CD14-positive monocyte (primary cell): ENCODE data around the gene F8. TPM values are rescaled to one million over a fixed set of nuclear protein-coding genes. Genes with fewer than 3 reads are reported as not detected.

Source experiments
- DNase-seq, 3 donors: peaks; one replicate each; pipeline ENCODE4 v3.0.0-alpha.2; 2011 to 2022
- H2AFZ ChIP-seq: 2 replicates; pipeline ENCODE4 v1.6.0; 2012; ENCODE audit warnings: mild to moderate bottlenecking, low read depth, low read length, inconsistent platforms; ENCODE audit not compliant: insufficient read depth, poor library complexity, severe bottlenecking
- H3K27ac ChIP-seq, 2 donors: 1 replicate in 1 of 2; 2 replicates in 1 of 2; pipeline ENCODE4 v1.5.1; 2012 to 2013; ENCODE audit warnings: low read length in 2 of 2, control low read depth in 1 of 2, inconsistent platforms in 1 of 2, low read depth in 1 of 2, mild to moderate bottlenecking in 1 of 2
- H3K27me3 ChIP-seq, 2 donors: one replicate each; pipeline versions ENCODE4 v1.6.0 to v1.6.1; 2011 to 2013; ENCODE audit warnings: low read length in 2 of 2; ENCODE audit not compliant: control insufficient read depth in 2 of 2, insufficient read depth in 2 of 2
- H3K36me3 ChIP-seq, 2 donors: replicated peaks in 1 of 2; 1 replicate in 1 of 2; 2 replicates in 1 of 2; pipeline versions ENCODE4 v1.5.1 to v1.6.1; 2012 to 2013; ENCODE audit warnings: low read length in 2 of 2, control low read depth in 1 of 2, inconsistent platforms in 1 of 2, mild to moderate bottlenecking in 1 of 2; ENCODE audit not compliant: insufficient read depth in 2 of 2, control insufficient read depth in 1 of 2
- H3K4me1 ChIP-seq, 2 donors: 1 replicate in 1 of 2; 2 replicates in 1 of 2; pipeline versions ENCODE4 v1.5.1 to v1.6.1; 2012 to 2013; ENCODE audit warnings: low read length in 2 of 2, control low read depth in 1 of 2, inconsistent platforms in 1 of 2, mild to moderate bottlenecking in 1 of 2, moderate library complexity in 1 of 2; ENCODE audit not compliant: insufficient read depth in 2 of 2, control insufficient read depth in 1 of 2
- H3K4me2 ChIP-seq: replicated peaks from 2 replicates; pipeline ENCODE3; 2012; ENCODE audit warnings: low read length, moderate library complexity, mild to moderate bottlenecking; ENCODE audit not compliant: poor library complexity, severe bottlenecking; ENCODE audit errors: extremely low read depth
- H3K4me3 ChIP-seq, 3 experiments: fragments of 200-600 bp in 1 of 3; sonication (generic) in 1 of 3; replicated peaks in 1 of 3; 1 replicate in 2 of 3; 2 replicates in 1 of 3; pipeline ENCODE4 v1.5.1; 2011 to 2013; ENCODE audit warnings: low read length in 3 of 3, mild to moderate bottlenecking in 3 of 3, control low read depth in 2 of 3, low read depth in 2 of 3, inconsistent platforms in 1 of 3, moderate library complexity in 1 of 3
- H3K79me2 ChIP-seq: 2 replicates; pipeline ENCODE4 v1.6.0; 2012; ENCODE audit warnings: mild to moderate bottlenecking, control low read depth, inconsistent platforms, low read length, moderate library complexity; ENCODE audit not compliant: insufficient read depth
- H3K9ac ChIP-seq: 2 replicates; pipeline ENCODE4 v1.6.0; 2017; ENCODE audit warnings: low read length, mild to moderate bottlenecking; ENCODE audit not compliant: insufficient read depth, poor library complexity, severe bottlenecking
- H3K9me3 ChIP-seq, 2 donors: replicated peaks in 1 of 2; 1 replicate in 1 of 2; 2 replicates in 1 of 2; pipeline versions ENCODE4 v1.5.1 to v1.6.1; 2012 to 2013; ENCODE audit warnings: low read length in 2 of 2, control low read depth in 1 of 2; ENCODE audit not compliant: control insufficient read depth in 1 of 2, insufficient read depth in 1 of 2
- H4K20me1 ChIP-seq: 2 replicates; pipeline ENCODE4 v1.6.0; 2012; ENCODE audit warnings: mild to moderate bottlenecking, low read length, control low read depth, moderate library complexity; ENCODE audit not compliant: insufficient read depth
- H3K27ac Mint-ChIP-seq, 7 donors: one replicate each; pipeline ENCODE4 v1.8.0; 2020; ENCODE audit warnings: mild to moderate bottlenecking in 7 of 7, mixed read lengths in 7 of 7, moderate library complexity in 6 of 7, inconsistent platforms in 2 of 7
- H3K27me3 Mint-ChIP-seq, 3 donors: one replicate each; pipeline ENCODE4 v1.8.0; 2021 to 2022; ENCODE audit warnings: low read depth in 3 of 3, mild to moderate bottlenecking in 3 of 3, mixed read lengths in 3 of 3, moderate library complexity in 3 of 3, inconsistent platforms in 1 of 3
- H3K36me3 Mint-ChIP-seq, 2 donors: one replicate each; pipeline ENCODE4 v1.8.0; 2020; ENCODE audit warnings: mixed read lengths in 2 of 2, inconsistent platforms in 1 of 2, mild to moderate bottlenecking in 1 of 2
- H3K4me1 Mint-ChIP-seq: one replicate; pipeline ENCODE4 v1.8.0; 2020; ENCODE audit warnings: mild to moderate bottlenecking, mixed read lengths
- H3K4me3 Mint-ChIP-seq, 2 donors: one replicate each; pipeline ENCODE4 v1.8.0; 2020; ENCODE audit warnings: mild to moderate bottlenecking in 2 of 2, mixed read lengths in 2 of 2, moderate library complexity in 1 of 2
- H3K9me3 Mint-ChIP-seq, 7 donors: one replicate each; pipeline ENCODE4 v1.8.0; 2020 to 2022; ENCODE audit warnings: mixed read lengths in 7 of 7, mild to moderate bottlenecking in 6 of 7, moderate library complexity in 6 of 7, inconsistent platforms in 2 of 7
- CTCF ChIP-seq: fragments of 200-600 bp; IDR thresholded peaks from one replicate; pipeline ENCODE4 v1.8.0; 2022; ENCODE audit warnings: antibody characterized with exemption, mild to moderate bottlenecking
- WGBS: methylation state at CpG from one replicate; pipeline ENCODE4 v1.1.5; 2013; ENCODE audit warnings: missing lambda C conversion rate; ENCODE audit not compliant: insufficient coverage; 5-methylcytosine and 5-hydroxymethylcytosine counted together
- intact Hi-C, 2 donors: fragments of 100-400 bp; cut with micrococcal nuclease; formaldehyde crosslinking; loops; one replicate each; pipeline versions ENCODE4 v1.15.0 to v1.15.1; 2023
- polyA plus RNA-seq, 3 donors: library from polyadenylated mRNA; depleted of rRNA in 1 of 3; unstranded in 2 of 3; stranded (reverse) in 1 of 3; fragments of 300-500 nt in 2 of 3; fragments of >200 nt in 1 of 3; fragmentation: Illumina TruSeq in 2 of 3; gene quantifications; 1 replicate in 2 of 3; 2 replicates in 1 of 3; pipeline ENCODE4 v1.2.3, GENCODE V29; 2012 to 2021

F8 gene
- polyA plus RNA-seq, 3 donors: 1.5 to 4.5 (median 4.3) TPM

- intact Hi-C loops: loop anchor here (2.0 to 10.0 kb wide), 2 partner anchors 72 to 76 kb away; no protein-coding TSS in a partner anchor
- Histone ChIP-seq H3K4me3 (no peak overlapping the region), H3K27me3 (no peaks in the 10 kb centered on the region), H3K9ac (no peak overlapping the region), H3K4me1 (peaks cover 6% of the 10 kb centered on the region in 2 donors), H3K9me3 (no peaks in the 10 kb centered on the region), H3K36me3 (peaks cover 28 to 50% of the 10 kb centered on the region in 2 donors), H4K20me1 (no peaks in the 10 kb centered on the region), H3K79me2 (no peaks in the 10 kb centered on the region), H2AFZ (no peak overlapping the region), H3K4me2 (no peak overlapping the region), H3K27ac (no peak overlapping the region)
- H3K27ac Mint-ChIP-seq: no peak overlapping the region
- WGBS: no CpG with 5 or more reads among the region's 1 CpG
- no peak for DNase-seq
- H3K9me3 Mint-ChIP-seq: no peaks in the 10 kb centered on the region
- TF ChIP-seq CTCF: no peak
- no peaks in the 10 kb centered on the region for H3K27me3 Mint-ChIP-seq
- H3K4me3 Mint-ChIP-seq: no peak overlapping the region
- peaks cover 30 to 42% of the 10 kb centered on the region in 2 donors for H3K36me3 Mint-ChIP-seq
- peaks cover 10% of the 10 kb centered on the region for H3K4me1 Mint-ChIP-seq
Measured at GRCh38 chrX:155056471-155056870, 33.9 kb upstream of the F8 start.

DNA sequence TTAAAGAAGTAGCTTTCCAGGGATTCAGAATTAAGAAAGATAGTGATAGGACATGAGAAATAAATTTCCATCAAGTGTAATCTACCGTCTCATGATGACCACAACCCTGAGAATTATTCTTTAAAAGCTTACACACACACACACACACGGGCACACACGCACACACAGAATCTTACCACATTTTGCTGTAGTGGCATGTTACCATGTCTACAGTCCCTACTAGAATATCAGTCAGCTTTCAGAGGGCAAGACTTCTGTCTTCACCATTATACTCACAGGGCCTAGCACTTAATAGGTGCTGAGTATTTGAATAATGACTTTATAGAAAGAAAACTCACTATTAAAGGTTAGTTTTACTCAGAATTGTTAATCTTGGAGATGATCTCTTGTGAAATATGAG lies 33.0 kb upstream of the F8 start:
- no peaks in the 10 kb centered on the region for H3K9me3 Mint-ChIP-seq
- no peaks in the 10 kb centered on the region for H3K27me3 ChIP-seq
- H3K27ac ChIP-seq: no peak overlapping the region
- no peaks in the 10 kb centered on the region for H4K20me1 ChIP-seq
- no peak overlapping the region for H3K9ac ChIP-seq
- no peak overlapping the region for H3K4me3 Mint-ChIP-seq
- no peaks in the 10 kb centered on the region for H3K9me3 ChIP-seq
- no peak overlapping the region for H2AFZ ChIP-seq
- H3K27me3 Mint-ChIP-seq: no peaks in the 10 kb centered on the region
- no CpG with 5 or more reads among the region's 3 CpGs for WGBS
- H3K36me3 Mint-ChIP-seq: peaks cover 31 to 42% of the 10 kb centered on the region in 2 donors
- H3K4me1 Mint-ChIP-seq: peaks cover 10% of the 10 kb centered on the region
- peaks cover 6% of the 10 kb centered on the region in 2 donors for H3K4me1 ChIP-seq
- DNase-seq: no peak
- no peak for TF ChIP-seq CTCF
- H3K36me3 ChIP-seq: peaks cover 24 to 45% of the 10 kb centered on the region in 2 donors
- intact Hi-C loops: loop anchor here in 1 of 2 donors (10.0 kb wide), 1 partner anchor 71 kb away; no protein-coding TSS in a partner anchor
- H3K4me2 ChIP-seq: no peak overlapping the region
- H3K79me2 ChIP-seq: no peaks in the 10 kb centered on the region
- H3K4me3 ChIP-seq: no peak overlapping the region
- peak overlapping the region in 1 of 7 donors; percentile 32 for H3K27ac Mint-ChIP-seq
